Activated T-cell treated with anti-CD3 and anti-CD28 coated beads for 1 hour (primary cell): Measurements from ENCODE around the gene C17orf75.
"Not testable (repeated sequence)": the region's sequence is repeated elsewhere in the genome, so short reads cannot be mapped to it uniquely, and the experiment has no call there.

Source experiments
- DNase-seq: peaks from one replicate; pipeline ENCODE4 v3.0.0-alpha.2; 2020; ENCODE audit warnings: low read depth

Gene C17orf75, protein sequence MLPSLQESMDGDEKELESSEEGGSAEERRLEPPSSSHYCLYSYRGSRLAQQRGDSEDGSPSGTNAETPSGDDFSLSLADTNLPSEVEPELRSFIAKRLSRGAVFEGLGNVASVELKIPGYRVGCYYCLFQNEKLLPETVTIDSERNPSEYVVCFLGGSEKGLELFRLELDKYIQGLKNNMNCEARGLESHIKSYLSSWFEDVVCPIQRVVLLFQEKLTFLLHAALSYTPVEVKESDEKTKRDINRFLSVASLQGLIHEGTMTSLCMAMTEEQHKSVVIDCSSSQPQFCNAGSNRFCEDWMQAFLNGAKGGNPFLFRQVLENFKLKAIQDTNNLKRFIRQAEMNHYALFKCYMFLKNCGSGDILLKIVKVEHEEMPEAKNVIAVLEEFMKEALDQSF

GRCh38 chr17:32341857-32342602 is at the start of gene C17orf75:
Gene C17orf75, minus strand, starts transcription at chr17:32342173. Its CDS starts 34 bp downstream, at chr17:32342139.
- peak; percentile 70 for DNase-seq

- no peak for DNase-seq
These were observed 46.9 kb upstream of the C17orf75 start for GRCh38 chr17:32388613-32389459.

DNA sequence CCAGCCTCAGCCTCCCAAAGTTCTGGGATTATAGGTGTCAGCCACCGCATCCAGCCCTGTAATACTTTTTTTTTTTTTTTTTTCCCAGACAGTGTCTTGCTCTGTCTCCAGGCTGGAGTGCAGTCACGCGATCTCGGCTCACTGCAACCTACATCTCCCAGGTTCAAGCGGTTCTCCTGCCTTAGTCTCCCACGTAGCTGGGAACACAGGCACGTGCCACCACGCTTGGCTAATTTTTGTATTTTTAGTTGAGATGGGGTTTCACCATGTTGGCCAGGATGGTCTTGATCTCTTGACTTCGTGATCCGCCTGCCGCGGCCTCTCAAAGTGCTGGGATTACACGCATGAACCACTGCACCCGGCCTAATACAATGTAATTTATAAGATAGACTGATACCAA is 46.2 kb upstream of the C17orf75 start:
- DNase-seq, result not testable (repeated sequence)

DNA sequence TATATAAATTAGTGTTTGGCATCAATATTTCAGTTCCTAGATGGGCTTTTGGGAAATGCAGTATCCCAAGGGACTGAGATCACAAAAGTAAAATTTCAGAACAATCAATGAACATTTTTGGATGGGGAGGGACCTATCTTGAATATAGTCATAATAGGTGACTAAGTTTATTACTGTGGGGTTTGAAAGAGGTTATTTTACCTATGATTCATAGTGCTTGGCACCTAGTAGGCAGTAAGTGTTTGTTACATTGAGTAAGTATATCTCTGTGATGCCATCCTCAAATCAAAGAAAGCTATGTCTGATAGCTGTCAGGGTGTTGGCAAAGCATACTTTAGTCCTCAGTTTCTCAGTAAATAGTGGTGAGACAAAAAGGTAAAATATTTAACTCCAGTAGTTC is 44.9 kb upstream of the C17orf75 start:
- no peak for DNase-seq

DNA sequence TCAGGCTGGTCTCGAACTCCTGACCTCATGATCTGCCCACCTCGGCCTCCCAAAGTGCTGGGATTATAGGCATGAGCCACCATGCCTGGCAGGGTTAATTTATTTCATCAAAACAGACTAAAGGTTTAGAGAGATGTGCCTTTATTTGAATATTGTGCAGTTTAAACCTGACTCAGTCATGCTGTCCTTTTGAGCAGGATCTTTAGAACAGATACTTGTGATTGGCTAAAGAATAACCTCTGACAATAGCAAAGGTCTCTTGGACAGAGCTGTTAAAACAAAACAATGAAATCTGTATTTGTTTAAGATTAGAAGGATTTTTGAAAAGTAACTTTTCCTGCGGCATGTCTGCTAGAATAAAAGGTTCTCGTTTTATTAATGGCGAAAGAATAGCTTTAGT is 44.0 kb upstream of the C17orf75 start:
- no peak for DNase-seq

DNA sequence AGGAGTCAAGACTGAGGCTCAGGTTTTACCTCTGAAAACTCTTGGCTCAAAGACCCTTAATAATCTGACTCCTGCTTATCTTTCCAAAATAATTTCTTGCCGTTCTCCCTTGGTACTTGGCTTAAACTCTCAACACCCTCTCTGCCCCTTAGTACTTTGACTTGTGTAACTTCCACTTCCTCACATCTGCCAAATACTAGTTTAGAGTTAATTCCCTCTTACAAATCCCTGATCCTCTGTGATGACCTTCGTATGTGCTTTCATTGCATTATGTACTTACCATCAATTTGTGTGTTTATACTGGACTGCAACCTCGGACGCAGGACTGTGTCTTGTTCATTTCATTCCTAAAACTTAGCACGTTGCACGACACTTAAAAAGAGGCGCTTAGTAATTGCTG is 43.1 kb upstream of the C17orf75 start:
- DNase-seq, result no peak

DNA sequence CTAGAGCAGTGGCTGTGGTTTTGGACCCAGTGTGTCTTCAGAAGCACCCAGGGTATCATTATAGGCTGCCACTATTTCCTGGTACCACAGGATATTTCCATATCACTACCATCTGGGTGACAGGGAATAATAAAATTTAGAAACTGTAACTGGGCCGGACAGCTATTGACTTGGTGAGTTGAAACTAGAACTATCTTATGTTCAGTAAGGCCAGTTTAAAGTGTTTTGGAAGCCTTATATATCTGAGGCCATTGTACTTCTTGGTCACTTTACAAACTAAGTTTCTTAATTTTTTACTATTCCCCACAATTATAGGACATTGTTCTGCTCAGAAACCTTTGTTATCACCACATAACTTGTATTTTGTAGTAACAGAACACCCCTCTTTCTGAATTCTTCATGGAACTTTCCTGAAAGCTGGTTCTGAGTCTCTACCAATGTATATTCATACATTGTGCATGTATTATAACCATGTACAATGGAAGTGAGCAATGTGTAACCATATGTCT is 42.0 kb upstream of the C17orf75 start:
- no peak for DNase-seq

GRCh38 chr17:32382526-32383223 is 40.7 kb upstream of the C17orf75 start:
- no peak for DNase-seq

DNA sequence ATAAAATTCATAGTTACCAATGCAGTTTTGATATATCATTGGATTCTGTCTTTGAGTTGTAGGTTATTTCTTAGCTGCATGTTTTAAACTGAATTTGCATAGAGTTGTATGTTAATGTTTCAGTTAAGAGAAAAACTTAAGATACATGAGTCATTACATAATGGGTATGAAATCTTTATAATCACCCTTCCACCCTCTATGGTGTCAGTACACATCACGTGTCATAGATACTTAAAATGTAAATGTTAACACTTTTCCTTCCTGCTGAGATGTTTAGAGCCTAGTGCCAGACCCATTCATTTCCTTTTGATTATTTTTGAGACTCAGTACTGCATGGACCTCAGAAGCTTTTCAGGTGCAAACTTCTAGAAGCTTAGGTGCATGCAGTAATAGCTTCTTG is 28.5 kb upstream of the C17orf75 start:
- DNase-seq, result no peak

DNA sequence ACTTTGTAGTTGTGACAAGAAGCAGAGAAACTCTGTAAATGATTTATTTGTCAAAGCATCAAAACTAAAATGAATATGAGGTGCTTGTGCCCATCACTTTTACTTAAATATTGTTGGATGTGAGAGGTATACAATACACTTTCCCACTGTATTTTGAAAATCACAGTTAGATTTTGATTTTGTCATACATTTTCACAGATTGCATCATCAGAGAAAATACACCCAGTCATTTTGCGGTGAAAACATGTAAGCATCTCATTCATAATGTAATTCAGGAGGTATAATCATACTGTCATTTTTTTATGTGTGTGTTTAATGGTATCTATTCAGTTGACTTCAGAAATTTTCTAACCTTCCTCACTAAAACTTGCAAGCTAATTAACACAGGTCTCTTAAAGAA is 19.3 kb upstream of the C17orf75 start:
- DNase-seq, result no peak

DNA sequence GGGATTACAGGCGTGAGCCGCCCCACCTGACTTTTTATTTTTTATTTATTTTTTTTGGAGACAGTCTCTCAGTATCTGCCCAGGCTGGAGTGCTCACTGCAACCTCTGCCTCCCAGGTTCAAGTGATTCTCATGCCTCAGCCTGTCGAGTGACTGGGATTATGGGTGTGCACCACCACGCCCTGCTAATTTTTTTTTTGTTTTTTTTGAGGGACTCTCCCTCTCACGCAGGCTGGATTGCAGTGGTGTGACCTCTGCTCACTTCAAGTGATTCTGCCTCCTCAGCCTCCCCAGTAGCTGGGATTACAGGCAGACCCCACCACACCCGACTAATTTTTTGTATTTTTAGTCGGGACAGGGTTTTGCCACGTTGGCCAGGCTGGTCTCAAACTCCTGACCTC is 15.6 kb upstream of the C17orf75 start:
- DNase-seq, result no peak

DNA sequence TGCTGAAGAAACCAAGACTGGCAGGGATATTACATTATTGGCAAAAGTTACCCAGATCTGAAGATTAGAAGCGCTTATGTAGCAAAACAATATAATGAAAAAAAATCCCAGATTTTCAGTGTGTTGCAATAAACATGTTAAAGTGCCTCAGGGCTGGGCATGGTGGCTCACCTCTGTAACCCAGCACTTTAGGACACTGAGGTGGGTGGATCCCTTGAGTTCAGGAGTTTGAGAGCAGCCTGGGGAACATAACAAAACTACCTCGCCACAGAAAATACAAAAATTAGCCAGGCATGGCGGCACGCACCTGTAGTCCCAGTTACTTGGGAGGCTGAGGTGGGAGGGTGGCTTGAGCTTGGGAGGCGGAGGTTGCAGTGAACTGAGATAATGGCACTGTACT is 14.8 kb upstream of the C17orf75 start:
- DNase-seq, result no peak

GRCh38 chr17:32356378-32356743 is 14.4 kb upstream of the C17orf75 start:
- no peak for DNase-seq

DNA sequence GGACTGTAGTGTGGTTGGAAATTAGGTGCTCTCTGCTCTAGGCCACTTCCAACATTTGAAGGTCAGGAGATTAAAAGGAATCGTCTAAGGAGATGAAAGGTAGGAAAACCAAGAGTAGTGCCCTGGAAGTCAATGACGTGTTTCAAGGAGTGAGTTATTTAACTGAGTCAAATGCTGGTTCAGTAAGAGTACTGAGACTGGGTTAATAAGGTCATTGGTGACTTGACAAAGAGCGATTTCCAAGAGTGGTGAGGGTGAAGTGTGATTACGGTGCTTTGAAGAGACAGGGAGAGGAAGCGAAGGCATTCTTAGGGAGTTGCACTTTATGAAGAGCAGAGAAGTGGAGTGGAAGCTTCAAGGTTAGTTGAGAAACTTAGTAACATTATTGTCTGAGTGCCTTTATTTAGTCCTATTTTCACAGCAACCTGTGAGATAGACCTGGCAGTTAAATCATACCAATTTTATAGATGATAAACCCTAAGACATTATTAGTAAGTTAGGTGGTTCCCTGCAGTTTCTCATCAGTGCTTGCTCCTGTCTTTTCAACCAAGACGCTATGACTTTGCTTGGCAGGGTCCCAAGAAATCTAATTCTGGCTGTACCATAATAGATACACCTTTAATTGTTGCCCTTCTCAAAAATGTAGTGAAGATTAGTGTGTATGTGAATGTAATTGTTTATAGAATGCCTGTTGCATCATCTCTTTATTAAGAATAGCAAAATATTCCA is 13.8 kb upstream of the C17orf75 start:
- DNase-seq, result no peak

DNA sequence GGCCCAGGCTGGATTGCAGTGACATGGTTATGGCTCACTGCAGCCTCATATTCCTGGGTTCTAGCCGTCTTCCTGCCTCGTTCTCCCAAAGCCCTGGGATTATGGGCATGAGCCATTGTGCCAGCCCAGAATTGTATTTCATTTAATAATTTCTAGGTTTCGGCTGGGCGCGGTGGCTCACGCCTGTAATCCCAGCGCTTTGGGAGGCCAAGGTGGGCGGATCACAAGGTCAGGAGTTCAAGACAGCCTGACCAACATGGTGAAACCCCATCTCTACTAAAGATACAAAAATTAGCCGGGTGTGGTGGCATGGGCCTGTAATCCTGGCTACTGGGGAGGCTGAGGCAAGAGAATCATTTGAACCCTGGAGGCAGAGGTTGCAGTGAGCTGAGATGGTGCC is 10.8 kb upstream of the C17orf75 start:
- DNase-seq, result not testable (repeated sequence)

DNA sequence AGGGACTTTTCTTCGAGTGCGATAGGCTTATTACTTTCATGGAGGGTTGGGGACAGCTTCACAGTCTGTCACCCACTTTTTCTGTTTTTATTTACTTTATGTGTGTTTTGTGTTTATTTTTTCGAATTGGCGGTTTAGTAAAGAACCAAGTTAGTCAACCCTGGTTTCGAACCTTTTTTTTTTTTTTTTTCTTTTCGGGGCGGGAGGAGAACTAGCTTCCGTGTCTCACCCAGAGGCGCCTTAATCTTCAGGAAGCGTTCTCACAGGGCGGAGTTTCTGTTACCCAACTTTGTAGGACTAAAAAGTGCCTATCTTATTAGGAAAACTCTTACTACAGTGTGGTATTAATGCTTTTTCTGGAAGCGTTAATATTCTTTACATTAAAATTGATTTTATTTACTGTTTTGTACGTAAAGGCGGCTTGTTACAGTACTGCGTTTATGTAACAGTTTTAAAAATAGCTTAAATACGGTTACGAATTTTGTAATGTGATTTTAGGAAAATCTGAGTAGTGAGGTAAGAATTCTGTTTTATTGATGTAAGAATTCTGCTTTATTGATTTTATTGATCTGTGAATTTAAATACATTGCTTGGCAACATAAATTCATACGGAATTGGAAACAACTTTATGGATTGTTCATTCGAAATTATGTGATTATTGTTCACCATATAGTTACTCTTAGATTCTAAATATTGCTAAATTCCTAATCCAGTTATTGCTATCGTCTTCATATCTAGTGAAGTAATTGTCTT is 8.9 kb upstream of the C17orf75 start:
- no peak for DNase-seq

- DNase-seq, result peak; percentile 90
These were observed 8.1 kb upstream of the C17orf75 start, which contains the start of gene ZNF207 for GRCh38 chr17:32349854-32350665. Gene ZNF207, plus strand, starts transcription at chr17:32350157. Its CDS starts 129 bp downstream, at chr17:32350286.

GRCh38 chr17:32349503-32349853 is 7.5 kb upstream of the C17orf75 start:
- no peak for DNase-seq

GRCh38 chr17:32348483-32348800 is 6.5 kb upstream of the C17orf75 start:
- DNase-seq, result no peak
